ENCODE results near the gene CLN3.
"Not testable (repeated sequence)": the region's sequence is repeated elsewhere in the genome, so short reads cannot be mapped to it uniquely, and the experiment has no call there.

Gene CLN3

DNA sequence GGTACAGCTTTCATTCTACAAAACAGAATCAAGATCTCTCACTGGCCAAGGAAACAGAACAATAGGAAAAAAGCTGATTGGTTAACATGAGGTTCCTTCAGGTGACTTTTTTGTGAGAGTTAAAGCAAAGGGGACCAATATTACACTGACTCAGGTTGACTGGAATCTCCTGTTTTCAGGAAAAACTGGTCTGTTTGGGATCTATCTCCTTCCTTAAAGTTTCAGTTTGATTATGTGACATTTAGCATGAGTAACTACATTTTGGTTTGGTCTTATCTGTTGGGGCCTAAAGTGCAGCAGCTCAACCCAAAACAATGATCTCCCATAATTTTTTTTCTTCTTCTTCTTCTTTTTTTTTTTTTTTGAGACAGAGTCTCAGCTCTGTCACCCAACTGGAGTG is 37.2 kb upstream of the CLN3 start:
- Histone ChIP-seq H2BK12ac (ENCODE audit: low read length) (no peak overlapping the region), H3K27ac (ENCODE audit: low read depth, low read length) (peak overlapping the region; percentile 84), H3K4me1 (ENCODE audit: control insufficient read depth in 1 of 2, insufficient read depth in 2 of 2, low read length in 2 of 2) (peaks cover 17 to 29% of the 10 kb centered on the region in 2 experiments), H3K4me3 (ENCODE audit: low read depth, low read length) (no peak overlapping the region), H4K8ac (ENCODE audit: low read depth, low read length) (peak overlapping the region; percentile 61), H2BK5ac (ENCODE audit: low read depth, low read length, poor library complexity) (peak overlapping the region; percentile 27), H3K36me3 (ENCODE audit: control insufficient read depth in 1 of 2, insufficient read depth in 2 of 2, low read length in 2 of 2) (no peaks in the 10 kb centered on the region), H3K27me3 (ENCODE audit: insufficient read depth, low read length) (no peaks in the 10 kb centered on the region), H4K12ac (ENCODE audit: low read depth, low read length) (no peak overlapping the region), H3K4ac (ENCODE audit: low read depth, low read length) (no peak overlapping the region), H2BK120ac (ENCODE audit: insufficient read depth, low read length, poor library complexity) (peak overlapping the region; percentile 46), H4K91ac (ENCODE audit: low read depth, low read length) (peak overlapping the region; percentile 90), H3K9ac (ENCODE audit: low read length) (no peak overlapping the region), H3K4me2 (ENCODE audit: low read length) (no peak overlapping the region), H2AK5ac (ENCODE audit: low read length) (no peak overlapping the region), H3K9me3 (ENCODE audit: insufficient read depth, low read depth, low read length) (peaks cover 4% of the 10 kb centered on the region), H3K23ac (ENCODE audit: low read length) (no peak overlapping the region), H2AFZ (ENCODE audit: insufficient read depth, low read length, poor library complexity) (no peak overlapping the region), H3K79me1 (ENCODE audit: low read length) (peaks cover 31% of the 10 kb centered on the region), H3K79me2 (ENCODE audit: control insufficient read depth, insufficient read depth, low read length, poor library complexity) (peaks cover 2% of the 10 kb centered on the region), H3K18ac (ENCODE audit: low read length) (no peak overlapping the region), H3K14ac (ENCODE audit: low read length) (no peak overlapping the region)
- peak; percentile 46 to 81 for DNase-seq

DNA sequence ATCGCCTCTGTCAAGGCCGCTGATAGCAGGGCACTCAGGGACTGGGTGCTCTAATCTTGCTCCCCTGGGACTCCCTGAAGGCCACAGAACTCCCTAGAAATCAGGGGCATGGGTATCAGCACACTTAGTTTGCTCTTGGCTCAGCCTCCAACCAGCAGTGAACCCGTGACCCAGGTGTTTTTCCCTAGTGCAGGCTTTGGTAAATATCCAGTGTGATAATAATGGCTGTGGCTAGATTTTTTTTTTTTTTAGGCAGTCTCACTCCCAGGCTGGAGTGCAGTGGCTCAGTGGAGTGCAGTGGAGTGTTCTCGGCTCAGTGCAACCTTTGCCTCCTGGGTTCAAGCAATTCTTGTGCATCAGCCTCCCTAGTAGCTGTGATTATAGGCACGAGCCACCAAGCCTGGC is 36.6 kb upstream of the CLN3 start:
- peak overlapping the region; percentile 43 for H3K9ac ChIP-seq (ENCODE audit: low read length)
- peak overlapping the region; percentile 97 for H4K91ac ChIP-seq (ENCODE audit: low read depth, low read length)
- H3K4ac ChIP-seq (ENCODE audit: low read depth, low read length): peak overlapping the region; percentile 95
- WGBS (ENCODE audit: extremely low coverage, insufficient coverage, insufficient read length): no CpG with 5 or more reads among the region's 5 CpGs
- no peak overlapping the region for H3K4me3 ChIP-seq (ENCODE audit: low read depth, low read length)
- H4K12ac ChIP-seq (ENCODE audit: low read depth, low read length): peak overlapping the region; percentile 58
- no peak overlapping the region for H3K23ac ChIP-seq (ENCODE audit: low read length)
- H2BK120ac ChIP-seq (ENCODE audit: insufficient read depth, low read length, poor library complexity): peak overlapping the region; percentile 98
- H2AFZ ChIP-seq (ENCODE audit: insufficient read depth, low read length, poor library complexity): peak overlapping the region; percentile 75
- H2BK5ac ChIP-seq (ENCODE audit: low read depth, low read length, poor library complexity): peak overlapping the region; percentile 88
- H3K14ac ChIP-seq (ENCODE audit: low read length): peak overlapping the region; percentile 94
- peak overlapping the region; percentile 84 for H3K27ac ChIP-seq (ENCODE audit: low read depth, low read length)
- H3K4me2 ChIP-seq (ENCODE audit: low read length): no peak overlapping the region
- H4K8ac ChIP-seq (ENCODE audit: low read depth, low read length): peak overlapping the region; percentile 88
- peaks cover 4% of the 10 kb centered on the region for H3K9me3 ChIP-seq (ENCODE audit: insufficient read depth, low read depth, low read length)
- H3K18ac ChIP-seq (ENCODE audit: low read length): peak overlapping the region; percentile 93
- no peak for DNase-seq
- no peaks in the 10 kb centered on the region for H3K36me3 ChIP-seq (ENCODE audit: control insufficient read depth in 1 of 2, insufficient read depth in 2 of 2, low read length in 2 of 2)
- H3K79me2 ChIP-seq (ENCODE audit: control insufficient read depth, insufficient read depth, low read length, poor library complexity): peaks cover 2% of the 10 kb centered on the region
- peaks cover 31% of the 10 kb centered on the region for H3K79me1 ChIP-seq (ENCODE audit: low read length)
- H2AK5ac ChIP-seq (ENCODE audit: low read length): peak overlapping the region; percentile 85
- peak overlapping the region; percentile 96 for H2BK12ac ChIP-seq (ENCODE audit: low read length)
- peaks cover 17 to 29% of the 10 kb centered on the region in 2 experiments for H3K4me1 ChIP-seq (ENCODE audit: control insufficient read depth in 1 of 2, insufficient read depth in 2 of 2, low read length in 2 of 2)
- no peaks in the 10 kb centered on the region for H3K27me3 ChIP-seq (ENCODE audit: insufficient read depth, low read length)

DNA sequence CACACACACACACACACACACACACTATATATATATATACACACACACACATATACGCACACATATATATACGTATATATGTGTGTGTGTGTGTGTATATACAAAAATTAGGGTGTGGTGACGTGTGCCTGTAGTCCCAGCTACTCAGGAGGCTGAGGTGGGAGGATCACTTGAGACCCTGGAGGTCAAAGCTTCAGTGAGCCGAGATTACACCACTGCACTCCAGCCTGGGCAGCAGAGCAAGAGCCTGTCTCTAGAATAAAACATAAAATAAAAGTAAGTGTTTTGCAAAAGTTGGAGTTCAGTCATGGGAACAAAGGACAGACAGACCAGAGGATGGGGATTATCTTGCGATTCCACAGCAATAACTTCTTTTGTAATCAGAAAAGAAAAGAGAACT is 36.1 kb upstream of the CLN3 start:
- H3K79me1 ChIP-seq (ENCODE audit: low read length): peaks cover 27% of the 10 kb centered on the region
- WGBS (ENCODE audit: extremely low coverage, insufficient coverage, insufficient read length): no CpG with 5 or more reads among the region's 5 CpGs
- peak overlapping the region; percentile 97 for H4K91ac ChIP-seq (ENCODE audit: low read depth, low read length)
- peak overlapping the region; percentile 79 for H2BK12ac ChIP-seq (ENCODE audit: low read length)
- no peak for DNase-seq
- H3K27ac ChIP-seq (ENCODE audit: low read depth, low read length): peak overlapping the region; percentile 84
- H3K4me3 ChIP-seq (ENCODE audit: low read depth, low read length): no peak overlapping the region
- H2AFZ ChIP-seq (ENCODE audit: insufficient read depth, low read length, poor library complexity): no peak overlapping the region
- H3K4me1 ChIP-seq (ENCODE audit: control insufficient read depth in 1 of 2, insufficient read depth in 2 of 2, low read length in 2 of 2): peaks cover 16 to 27% of the 10 kb centered on the region in 2 experiments
- peaks cover 2% of the 10 kb centered on the region for H3K79me2 ChIP-seq (ENCODE audit: control insufficient read depth, insufficient read depth, low read length, poor library complexity)
- no peaks in the 10 kb centered on the region for H3K27me3 ChIP-seq (ENCODE audit: insufficient read depth, low read length)
- peak overlapping the region; percentile 68 for H3K14ac ChIP-seq (ENCODE audit: low read length)
- peak overlapping the region; percentile 98 for H2BK120ac ChIP-seq (ENCODE audit: insufficient read depth, low read length, poor library complexity)
- H3K23ac ChIP-seq (ENCODE audit: low read length): no peak overlapping the region
- peak overlapping the region; percentile 71 for H3K4ac ChIP-seq (ENCODE audit: low read depth, low read length)
- peak overlapping the region; percentile 44 for H4K12ac ChIP-seq (ENCODE audit: low read depth, low read length)
- no peak overlapping the region for H3K18ac ChIP-seq (ENCODE audit: low read length)
- peak overlapping the region; percentile 94 for H2AK5ac ChIP-seq (ENCODE audit: low read length)
- no peak overlapping the region for H3K4me2 ChIP-seq (ENCODE audit: low read length)
- no peaks in the 10 kb centered on the region for H3K36me3 ChIP-seq (ENCODE audit: control insufficient read depth in 1 of 2, insufficient read depth in 2 of 2, low read length in 2 of 2)
- H4K8ac ChIP-seq (ENCODE audit: low read depth, low read length): peak overlapping the region; percentile 73
- H3K9me3 ChIP-seq (ENCODE audit: insufficient read depth, low read depth, low read length): no peaks in the 10 kb centered on the region
- no peak overlapping the region for H3K9ac ChIP-seq (ENCODE audit: low read length)
- H2BK5ac ChIP-seq (ENCODE audit: low read depth, low read length, poor library complexity): peak overlapping the region; percentile 76

DNA sequence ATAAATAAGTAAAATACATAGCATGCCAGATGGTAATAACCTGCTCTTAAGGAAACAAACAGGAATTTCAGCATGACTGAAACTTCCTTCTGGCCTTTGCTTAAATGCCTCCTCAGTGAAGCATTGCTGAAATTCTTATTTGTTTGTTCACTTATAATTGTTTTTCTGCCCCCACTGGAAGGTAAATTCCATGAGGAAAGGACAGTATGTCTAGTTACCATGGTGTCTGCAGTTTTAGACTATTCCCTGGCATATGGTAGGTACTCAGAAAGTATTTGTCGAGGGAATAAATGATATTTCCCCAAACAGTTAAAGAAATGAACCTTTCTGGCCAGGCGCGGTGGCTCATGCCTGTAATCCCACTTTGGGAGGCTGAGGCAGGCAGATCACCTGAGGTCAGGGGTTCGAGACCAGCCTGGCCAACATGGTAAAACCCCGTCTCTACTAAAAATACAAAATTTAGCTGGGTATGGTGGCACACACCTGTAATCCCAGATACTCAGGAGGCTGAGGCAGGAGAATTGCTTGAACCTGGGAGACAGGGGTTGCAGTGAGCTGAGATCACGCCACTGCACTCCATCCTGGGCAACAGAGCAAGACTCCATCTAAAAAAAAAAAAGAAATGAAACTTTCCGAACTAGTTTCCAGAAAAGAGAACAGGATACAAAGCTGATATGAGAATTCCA is 35.4 kb upstream of the CLN3 start:
- H3K18ac ChIP-seq (ENCODE audit: low read length); H3K9ac ChIP-seq (ENCODE audit: low read length); H2AK5ac ChIP-seq (ENCODE audit: low read length); H3K79me2 ChIP-seq (ENCODE audit: control insufficient read depth, insufficient read depth, low read length, poor library complexity); H3K27me3 ChIP-seq (ENCODE audit: insufficient read depth, low read length); H3K4ac ChIP-seq (ENCODE audit: low read depth, low read length); H3K4me3 ChIP-seq (ENCODE audit: low read depth, low read length); H3K23ac ChIP-seq (ENCODE audit: low read length); H2AFZ ChIP-seq (ENCODE audit: insufficient read depth, low read length, poor library complexity); H4K12ac ChIP-seq (ENCODE audit: low read depth, low read length); H3K36me3 ChIP-seq (ENCODE audit: control insufficient read depth in 1 of 2, insufficient read depth in 2 of 2, low read length in 2 of 2); H3K9me3 ChIP-seq (ENCODE audit: insufficient read depth, low read depth, low read length); H3K4me2 ChIP-seq (ENCODE audit: low read length): not testable (repeated sequence)
- Histone ChIP-seq H4K8ac (ENCODE audit: low read depth, low read length) (peak overlapping the region; percentile 70), H3K27ac (ENCODE audit: low read depth, low read length) (peak overlapping the region; percentile 95), H2BK5ac (ENCODE audit: low read depth, low read length, poor library complexity) (peak overlapping the region; percentile 93), H2BK12ac (ENCODE audit: low read length) (peak overlapping the region; percentile 94), H3K14ac (ENCODE audit: low read length) (peak overlapping the region; percentile 91), H2BK120ac (ENCODE audit: insufficient read depth, low read length, poor library complexity) (peak overlapping the region; percentile 91), H3K4me1 (ENCODE audit: control insufficient read depth in 1 of 2, insufficient read depth in 2 of 2, low read length in 2 of 2) (peaks cover 14 to 25% of the 10 kb centered on the region in 2 experiments), H4K91ac (ENCODE audit: low read depth, low read length) (peak overlapping the region; percentile 84), H3K79me1 (ENCODE audit: low read length) (peaks cover 27% of the 10 kb centered on the region)
- no CpG with 5 or more reads among the region's 7 CpGs for WGBS (ENCODE audit: extremely low coverage, insufficient coverage, insufficient read length)
- DNase-seq: peak; percentile 62 to 97
